ENCODE data around the gene ETV1.

GRCh38 chr7:13984061-13984460 lies 5.4 kb downstream of the ETV1 start:
- TF ChIP-seq ZBTB33 (IDR thresholded peaks at IDR 0.05) (no peak), CTCF (IDR thresholded peaks at IDR 0.05; ENCODE audit: low read depth, low read length, missing input control) (no peak), RXRA (IDR thresholded peaks at IDR 0.05) (no peak), TAF1 (conservative IDR thresholded peaks at IDR 0.05) (no peak), REST (IDR thresholded peaks at IDR 0.05) (no peak), SP1 (IDR thresholded peaks at IDR 0.05) (no peak), GABPA (IDR thresholded peaks at IDR 0.05 in 1 of 2, conservative IDR thresholded peaks at IDR 0.05 in 1 of 2) (no peak), YY1 (IDR thresholded peaks at IDR 0.05) (no peak), RAD21 (IDR thresholded peaks at IDR 0.05) (no peak), MAX (IDR thresholded peaks at IDR 0.05) (no peak), EGR1 (IDR thresholded peaks at IDR 0.05; ENCODE audit: low read depth in 2 of 2) (no peak)

All from liver (tissue), 3 donors.